ENCODE measurements around the gene CIC. TPM values are rescaled to one million over a fixed set of nuclear protein-coding genes. Genes with fewer than 3 reads are reported as not detected.
A peak's percentile ranks its signal among the peaks of the same experiment; 100 is the strongest.

CIC gene
- total and polyA plus RNA-seq, 8 donors, result 37.2 to 76.1 (median 55.6) TPM

DNA sequence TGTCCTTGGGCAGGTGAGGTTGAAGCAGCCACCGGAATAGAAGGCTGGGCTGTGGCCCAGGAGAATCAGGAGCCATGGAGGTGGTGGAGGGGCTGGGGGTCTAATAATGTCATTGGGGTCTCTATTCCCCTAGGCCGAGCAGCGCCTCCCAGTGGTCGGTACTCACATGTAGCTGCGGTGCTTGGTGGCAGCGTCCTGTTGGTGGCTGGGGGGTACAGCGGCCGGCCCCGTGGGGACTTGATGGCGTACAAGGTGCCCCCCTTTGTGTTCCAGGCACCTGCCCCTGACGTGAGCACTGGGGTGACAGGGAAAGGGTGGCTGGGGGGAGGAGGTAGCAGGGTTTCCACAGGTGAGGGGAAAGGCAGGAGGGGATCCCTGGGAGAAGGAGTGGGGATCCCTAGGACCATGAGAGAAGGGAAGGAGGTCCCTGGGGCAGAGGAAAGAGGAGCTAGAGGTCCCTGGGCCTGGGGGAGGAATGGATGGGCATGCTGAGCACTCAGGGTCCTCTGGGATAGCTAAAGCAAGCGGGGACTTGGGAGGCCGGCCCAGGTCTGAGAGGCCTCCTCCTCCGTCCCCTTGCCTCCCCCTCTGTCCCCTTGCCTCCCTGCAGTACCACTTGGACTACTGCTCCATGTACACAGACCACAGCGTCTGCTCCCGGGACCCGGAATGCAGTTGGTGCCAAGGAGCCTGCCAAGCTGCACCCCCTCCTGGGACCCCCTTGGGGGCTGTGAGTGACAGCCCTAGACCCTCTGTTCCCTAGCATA lies 74.5 kb downstream of the CIC start:
- H3K27me3 ChIP-seq, result no peaks in the 10 kb centered on the region
- H3K4me1 ChIP-seq, result peaks cover 0 to 14% of the 10 kb centered on the region in 2 donors
- H3K27ac ChIP-seq, result no peak overlapping the region
- DNase-seq (no peak), ATAC-seq (no peak)
- H3K4me3 ChIP-seq, result no peak overlapping the region
- H3K9me3 ChIP-seq, result no peaks in the 10 kb centered on the region
- intact Hi-C loops (cut with DNase I), result no loop called here
- peaks cover 0 to 22% of the 10 kb centered on the region in 2 donors for H3K36me3 ChIP-seq
- TF ChIP-seq, protein P1, sequence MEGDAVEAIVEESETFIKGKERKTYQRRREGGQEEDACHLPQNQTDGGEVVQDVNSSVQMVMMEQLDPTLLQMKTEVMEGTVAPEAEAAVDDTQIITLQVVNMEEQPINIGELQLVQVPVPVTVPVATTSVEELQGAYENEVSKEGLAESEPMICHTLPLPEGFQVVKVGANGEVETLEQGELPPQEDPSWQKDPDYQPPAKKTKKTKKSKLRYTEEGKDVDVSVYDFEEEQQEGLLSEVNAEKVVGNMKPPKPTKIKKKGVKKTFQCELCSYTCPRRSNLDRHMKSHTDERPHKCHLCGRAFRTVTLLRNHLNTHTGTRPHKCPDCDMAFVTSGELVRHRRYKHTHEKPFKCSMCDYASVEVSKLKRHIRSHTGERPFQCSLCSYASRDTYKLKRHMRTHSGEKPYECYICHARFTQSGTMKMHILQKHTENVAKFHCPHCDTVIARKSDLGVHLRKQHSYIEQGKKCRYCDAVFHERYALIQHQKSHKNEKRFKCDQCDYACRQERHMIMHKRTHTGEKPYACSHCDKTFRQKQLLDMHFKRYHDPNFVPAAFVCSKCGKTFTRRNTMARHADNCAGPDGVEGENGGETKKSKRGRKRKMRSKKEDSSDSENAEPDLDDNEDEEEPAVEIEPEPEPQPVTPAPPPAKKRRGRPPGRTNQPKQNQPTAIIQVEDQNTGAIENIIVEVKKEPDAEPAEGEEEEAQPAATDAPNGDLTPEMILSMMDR (IDR thresholded peaks at IDR 0.05), result no peak

DNA sequence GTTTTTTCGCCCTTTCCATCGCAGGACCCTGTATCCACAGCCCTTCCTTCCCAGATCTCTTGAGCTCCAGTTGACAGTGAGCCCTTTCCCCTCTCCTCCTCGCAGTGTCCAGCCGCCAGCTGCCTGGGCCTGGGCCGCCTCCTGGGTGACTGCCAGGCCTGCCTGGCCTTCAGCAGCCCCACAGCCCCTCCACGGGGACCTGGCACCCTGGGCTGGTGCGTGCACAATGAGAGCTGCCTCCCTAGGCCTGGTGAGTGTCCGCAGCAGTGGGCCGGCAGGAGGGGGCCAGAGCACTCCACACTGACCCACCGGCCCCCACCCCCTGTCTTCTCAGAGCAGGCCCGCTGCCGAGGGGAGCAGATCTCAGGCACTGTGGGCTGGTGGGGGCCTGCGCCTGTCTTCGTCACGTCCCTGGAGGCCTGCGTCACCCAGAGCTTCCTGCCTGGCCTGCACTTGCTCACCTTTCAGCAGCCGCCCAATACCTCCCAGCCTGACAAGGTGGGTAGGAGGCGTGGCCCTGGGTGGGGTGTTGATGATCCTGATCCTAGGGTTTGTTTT lies 75.4 kb downstream of the CIC start:
- Histone ChIP-seq H3K36me3 (peaks cover 0 to 24% of the 10 kb centered on the region in 2 donors), H3K9me3 (no peaks in the 10 kb centered on the region), H3K27me3 (no peaks in the 10 kb centered on the region), H3K4me1 (peaks cover 0 to 14% of the 10 kb centered on the region in 2 donors), H3K4me3 (no peak overlapping the region), H3K27ac (no peak overlapping the region)
- intact Hi-C loops (cut with DNase I), result no loop called here
- TF ChIP-seq, protein P1 (IDR thresholded peaks at IDR 0.05), result no peak
- peak in 1 of 4 donors; percentile 66 for DNase-seq
- ATAC-seq, result no peak

Other genes starting within 250 kb of the CIC start
- gene GRIK5, start 199.0 kb upstream of the CIC start, total RNA-seq, result under 1 TPM; 0.29 to 0.81 TPM
- 10 to 100 TPM in 1 of 6 donors, 1 to 10 TPM in 5; 4.6 to 11.6 (median 5.4) TPM for gene GRIK5, start 199.0 kb upstream of the CIC start, polyA plus RNA-seq (ENCODE audit: insufficient read length in 6 of 6)
- 10 to 100 TPM in 1 of 2 donors, 1 to 10 TPM in 1; 9.4 to 11.2 TPM for gene ZNF574, start 193.1 kb upstream of the CIC start, total RNA-seq
- gene ZNF574, start 193.1 kb upstream of the CIC start, polyA plus RNA-seq (ENCODE audit: insufficient read length in 6 of 6), result 10 to 100 TPM; 10.6 to 15.4 (median 13.5) TPM
- gene POU2F2, start 136.8 kb upstream of the CIC start, total RNA-seq, result 10 to 100 TPM in 1 of 2 donors, 1 to 10 TPM in 1; 2.0 to 10.0 TPM
- gene POU2F2, start 136.8 kb upstream of the CIC start, polyA plus RNA-seq (ENCODE audit: insufficient read length in 6 of 6), result 1 to 10 TPM in 5 of 6 donors, under 1 TPM in 1; 0.87 to 1.7 (median 1.4) TPM
- 10 to 100 TPM; 22.7 to 34.8 TPM for gene DEDD2, start 51.6 kb upstream of the CIC start, total RNA-seq
- 10 to 100 TPM; 15.7 to 21.4 (median 20.3) TPM for gene DEDD2, start 51.6 kb upstream of the CIC start, polyA plus RNA-seq (ENCODE audit: insufficient read length in 6 of 6)
- gene ZNF526, start 48.9 kb upstream of the CIC start, total RNA-seq, result 10 to 100 TPM; 11.5 to 12.7 TPM
- gene ZNF526, start 48.9 kb upstream of the CIC start, polyA plus RNA-seq (ENCODE audit: insufficient read length in 6 of 6), result 1 to 10 TPM; 8.1 to 9.8 (median 9.1) TPM
- gene GSK3A, start 26.6 kb upstream of the CIC start, total RNA-seq, result 10 to 100 TPM; 33.4 to 40.3 TPM
- 10 to 100 TPM; 56.5 to 67.4 (median 61.4) TPM for gene GSK3A, start 26.6 kb upstream of the CIC start, polyA plus RNA-seq (ENCODE audit: insufficient read length in 6 of 6)
- 10 to 100 TPM; 47.0 to 55.0 TPM for gene ERF, start 14.1 kb upstream of the CIC start, total RNA-seq
- 10 to 100 TPM; 42.9 to 56.4 (median 48.9) TPM for gene ERF, start 14.1 kb upstream of the CIC start, polyA plus RNA-seq (ENCODE audit: insufficient read length in 6 of 6)
- gene PRR19, start 32.9 kb downstream of the CIC start, total RNA-seq, result 1 to 10 TPM; 1.1 TPM
- gene PRR19, start 32.9 kb downstream of the CIC start, polyA plus RNA-seq (ENCODE audit: insufficient read length in 6 of 6), result 1 to 10 TPM; 1.2 to 2.6 (median 1.7) TPM
- gene PAFAH1B3, start 33.4 kb downstream of the CIC start, total RNA-seq, result 10 to 100 TPM; 25.0 to 25.7 TPM
- gene PAFAH1B3, start 33.4 kb downstream of the CIC start, polyA plus RNA-seq (ENCODE audit: insufficient read length in 6 of 6), result 100 to 1,000 TPM in 1 of 6 donors, 10 to 100 TPM in 5; 81.5 to 102 (median 90.7) TPM
- gene TMEM145, start 44.1 kb downstream of the CIC start, total RNA-seq, result under 1 TPM; 0.21 to 0.32 TPM
- gene TMEM145, start 44.1 kb downstream of the CIC start, polyA plus RNA-seq (ENCODE audit: insufficient read length in 6 of 6), result 1 to 10 TPM in 4 of 6 donors, under 1 TPM in 2; 0.50 to 1.6 (median 1.1) TPM
- 10 to 100 TPM; 15.7 to 24.9 TPM for gene MEGF8, start 56.4 kb downstream of the CIC start, total RNA-seq
- 10 to 100 TPM; 25.7 to 38.9 (median 37.8) TPM for gene MEGF8, start 56.4 kb downstream of the CIC start, polyA plus RNA-seq (ENCODE audit: insufficient read length in 6 of 6)
- gene CNFN, start 121.0 kb downstream of the CIC start, total RNA-seq, result 1 to 10 TPM; 1.2 to 3.2 TPM
- under 1 TPM in 5 of 6 donors, not detected in 1; 0.32 to 0.97 (median 0.52) TPM for gene CNFN, start 121.0 kb downstream of the CIC start, polyA plus RNA-seq (ENCODE audit: insufficient read length in 6 of 6)
- 1 to 10 TPM; 4.0 to 5.9 TPM for gene LIPE, start 158.1 kb downstream of the CIC start, total RNA-seq
- gene LIPE, start 158.1 kb downstream of the CIC start, polyA plus RNA-seq (ENCODE audit: insufficient read length in 6 of 6), result 10 to 100 TPM in 3 of 6 donors, 1 to 10 TPM in 3; 8.8 to 11.0 (median 10.1) TPM
- gene CXCL17, start 173.7 kb downstream of the CIC start, total RNA-seq, result 100 to 1,000 TPM; 162 to 257 TPM
- 10 to 100 TPM in 4 of 6 donors, 1 to 10 TPM in 2; 8.5 to 18.0 (median 13.1) TPM for gene CXCL17, start 173.7 kb downstream of the CIC start, polyA plus RNA-seq (ENCODE audit: insufficient read length in 6 of 6)

All from left lung (tissue), 10 donors.